NCI-H345 treated with DMSO at 0.1 percent for 48 hours (cell line): ENCODE data around the gene STMN1.
A peak's percentile ranks its signal among the peaks of the same experiment; 100 is the strongest.
"Not testable (repeated sequence)": the region's sequence is repeated elsewhere in the genome, so short reads cannot be mapped to it uniquely, and the experiment has no call there.

ENCODE experiments used
- DNase-seq: peaks from one replicate; lab custom pipeline; 2025; ENCODE audit not compliant: unreplicated experiment; lab: John Stamatoyannopoulos, UW

The STMN1 gene

GRCh38 chr1:25905680-25906643 is at the start of gene STMN1:
TSS of gene STMN1 (minus strand) at chr1:25906419. CDS start at chr1:25904676, 1,743 bp downstream.
- peak; percentile 93 for DNase-seq

- DNase-seq, result no peak
Observed at GRCh38 chr1:25955553-25955952, 49.3 kb upstream of the STMN1 start.

- no peak for DNase-seq
Observed at GRCh38 chr1:25954282-25954938, 48.2 kb upstream of the STMN1 start.

GRCh38 chr1:25952841-25953401 is 46.7 kb upstream of the STMN1 start:
- DNase-seq, result no peak

GRCh38 chr1:25948641-25949040 is 42.4 kb upstream of the STMN1 start:
- no peak for DNase-seq

- DNase-seq, result no peak
Observed at GRCh38 chr1:25947027-25947426, 40.8 kb upstream of the STMN1 start.

GRCh38 chr1:25945761-25946160 is 39.5 kb upstream of the STMN1 start:
- no peak for DNase-seq

- DNase-seq, result no peak
Observed at GRCh38 chr1:25944986-25945385, 38.8 kb upstream of the STMN1 start.

- DNase-seq, result not testable (repeated sequence)
Observed at GRCh38 chr1:25943511-25943910, 37.3 kb upstream of the STMN1 start.

- DNase-seq, result no peak
Observed at GRCh38 chr1:25936947-25937346, 30.7 kb upstream of the STMN1 start.

GRCh38 chr1:25933479-25934365 is 27.5 kb upstream of the STMN1 start:
- DNase-seq, result no peak

- DNase-seq, result not testable (repeated sequence)
Observed at GRCh38 chr1:25932811-25933400, 26.7 kb upstream of the STMN1 start.

- no peak for DNase-seq
Observed at GRCh38 chr1:25932321-25932720, 26.1 kb upstream of the STMN1 start.

GRCh38 chr1:25929016-25929415 is 22.8 kb upstream of the STMN1 start:
- no peak for DNase-seq

GRCh38 chr1:25927521-25928265 is 21.5 kb upstream of the STMN1 start:
- no peak for DNase-seq

GRCh38 chr1:25926731-25927496 is 20.7 kb upstream of the STMN1 start:
- no peak for DNase-seq

- no peak for DNase-seq
Observed at GRCh38 chr1:25924454-25924853, 18.2 kb upstream of the STMN1 start.

GRCh38 chr1:25922971-25923552 is 16.8 kb upstream of the STMN1 start:
- no peak for DNase-seq
